Measurements from ENCODE around the gene OSBP2. TPM values are rescaled to one million over a fixed set of nuclear protein-coding genes. Genes with fewer than 3 reads are reported as not detected.

Gene OSBP2
- total and polyA plus RNA-seq, 2 experiments from 2014 or later, result 2.1 to 2.9 TPM

DNA sequence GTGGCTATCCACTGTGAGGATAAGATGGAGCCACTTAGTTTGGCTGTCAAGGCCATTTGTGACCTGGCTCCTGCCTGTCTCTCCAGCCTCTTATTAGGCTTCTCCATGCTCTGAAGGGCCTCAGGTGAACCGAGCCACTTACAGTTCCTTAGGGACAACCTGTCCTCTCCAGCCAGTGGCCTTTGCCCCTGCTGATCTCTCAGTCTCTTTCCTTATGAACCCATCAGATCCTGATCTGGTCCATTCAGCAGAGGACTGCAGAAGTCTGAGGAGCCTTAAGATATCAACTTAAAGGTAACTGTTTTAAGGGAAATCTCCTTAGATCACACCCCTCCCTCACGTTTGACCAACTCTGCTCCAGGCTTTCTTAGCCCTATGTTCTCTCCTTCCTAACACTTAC is 29.4 kb upstream of the OSBP2 start (continued):
- TF ChIP-seq, protein P1, sequence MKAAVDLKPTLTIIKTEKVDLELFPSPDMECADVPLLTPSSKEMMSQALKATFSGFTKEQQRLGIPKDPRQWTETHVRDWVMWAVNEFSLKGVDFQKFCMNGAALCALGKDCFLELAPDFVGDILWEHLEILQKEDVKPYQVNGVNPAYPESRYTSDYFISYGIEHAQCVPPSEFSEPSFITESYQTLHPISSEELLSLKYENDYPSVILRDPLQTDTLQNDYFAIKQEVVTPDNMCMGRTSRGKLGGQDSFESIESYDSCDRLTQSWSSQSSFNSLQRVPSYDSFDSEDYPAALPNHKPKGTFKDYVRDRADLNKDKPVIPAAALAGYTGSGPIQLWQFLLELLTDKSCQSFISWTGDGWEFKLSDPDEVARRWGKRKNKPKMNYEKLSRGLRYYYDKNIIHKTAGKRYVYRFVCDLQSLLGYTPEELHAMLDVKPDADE (IDR thresholded peaks at IDR 0.05), result no peak
- TF ChIP-seq CREB1 (CRISPR knock-in tag; IDR thresholded peaks at IDR 0.05; ENCODE audit: low read depth) (no peak), EZH2 (IDR thresholded peaks at IDR 0.05; ENCODE audit: low read depth, unreplicated experiment) (no peak), ZNF114 (CRISPR knock-in tag; IDR thresholded peaks at IDR 0.05) (no peak)

DNA sequence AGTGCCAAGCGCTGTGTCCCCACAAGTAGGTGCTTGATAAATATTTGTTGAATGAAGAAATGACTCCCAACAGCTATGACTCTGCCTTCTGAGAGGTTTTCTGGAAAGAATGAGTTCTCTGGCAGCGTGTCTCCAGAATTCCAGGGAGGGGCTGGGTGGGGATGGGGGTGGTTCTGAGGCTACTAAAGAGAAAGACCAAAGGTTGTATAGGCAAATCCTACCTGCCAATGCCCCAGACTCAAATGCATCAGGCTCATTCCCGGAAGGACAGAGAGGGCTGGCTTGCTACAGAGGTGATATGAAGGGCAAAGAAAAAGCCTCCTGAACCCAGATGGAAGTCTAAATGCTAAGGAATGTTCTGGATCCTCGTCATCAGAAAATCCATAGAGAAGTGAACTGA is 28.9 kb upstream of the OSBP2 start:
- peaks cover 16% of the 10 kb centered on the region for H3K4me1 ChIP-seq (ENCODE audit: insufficient read depth)
- no peak overlapping the region for H2AFZ ChIP-seq
- peaks cover 21% of the 10 kb centered on the region for H3K27me3 ChIP-seq (ENCODE audit: insufficient read depth)
- Mint-ChIP-seq H3K27me3 (ENCODE audit: insufficient read depth, low read depth, poor library complexity) (peaks cover 14% of the 10 kb centered on the region), H3K4me1 (peaks cover 15% of the 10 kb centered on the region), H3K36me3 (ENCODE audit: low read depth) (no peaks in the 10 kb centered on the region), H3K27ac (no peak overlapping the region), H3K4me3 (no peak overlapping the region), H3K9me3 (peaks cover 3% of the 10 kb centered on the region; the same call in 1 of the 3 replicates)
- no peak for TF ChIP-seq NANOG (IDR thresholded peaks at IDR 0.05; ENCODE audit: borderline replicate concordance)
- no peaks in the 10 kb centered on the region for H3K9me2 ChIP-seq (ENCODE audit: insufficient read depth)
- ATAC-seq (no peak), DNase-seq (ENCODE audit: low spot score) (no peak)
- no peaks in the 10 kb centered on the region for H3K79me2 ChIP-seq (replicated peaks; ENCODE audit: insufficient read depth)
- H3K36me3 ChIP-seq (ENCODE audit: insufficient read depth), result no peaks in the 10 kb centered on the region
- peaks cover 10% of the 10 kb centered on the region; the same call in 1 of the 2 replicates for H3F3A ChIP-seq (replicated peaks; ENCODE audit: low read depth)
- no peak overlapping the region for H3K4me3 ChIP-seq
- no peaks in the 10 kb centered on the region for H4K20me1 ChIP-seq (replicated peaks; ENCODE audit: insufficient read depth)
- no peak overlapping the region for H3K27ac ChIP-seq (ENCODE audit: low read depth)
- no peak overlapping the region for H3K4me2 ChIP-seq

DNA sequence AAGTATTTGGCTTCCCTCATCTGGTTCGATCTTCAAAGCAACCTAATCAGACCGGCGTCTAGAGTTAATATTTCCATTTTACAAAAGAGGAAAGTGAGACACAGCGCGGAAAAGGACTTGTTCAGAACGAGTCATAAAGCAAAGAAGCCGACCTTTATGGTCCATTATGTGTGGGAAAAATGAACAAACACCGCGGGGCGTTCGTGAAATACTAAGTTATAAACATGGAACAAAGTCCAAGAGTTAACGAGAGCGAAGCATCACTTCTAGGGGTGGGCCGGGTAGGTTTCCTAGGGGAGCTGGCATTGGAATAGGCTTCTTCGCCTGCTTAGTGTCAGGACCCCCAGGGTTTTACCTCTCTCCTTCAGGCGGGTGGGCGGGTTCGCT is 27.6 kb upstream of the OSBP2 start:
- peaks cover 3% of the 10 kb centered on the region; the same call in 1 of the 3 replicates for H3K9me3 Mint-ChIP-seq
- DNase-seq (ENCODE audit: low spot score) (no peak), ATAC-seq (no peak)
- H3K27ac ChIP-seq (ENCODE audit: low read depth), result no peak overlapping the region
- H3F3A ChIP-seq (replicated peaks; ENCODE audit: low read depth), result peaks cover 10% of the 10 kb centered on the region; the same call in 1 of the 2 replicates
- peaks cover 16% of the 10 kb centered on the region for H3K4me1 ChIP-seq (ENCODE audit: insufficient read depth)
- H3K36me3 ChIP-seq (ENCODE audit: insufficient read depth), result no peaks in the 10 kb centered on the region
- H3K4me3 ChIP-seq, result peak overlapping the region; percentile 78
- peak overlapping the region; percentile 89 for H2AFZ ChIP-seq
- no peaks in the 10 kb centered on the region for H3K9me2 ChIP-seq (ENCODE audit: insufficient read depth)
- peak overlapping the region; percentile 87 for H3K4me2 ChIP-seq
- H3K27me3 ChIP-seq (ENCODE audit: insufficient read depth), result peaks cover 21% of the 10 kb centered on the region
- no peaks in the 10 kb centered on the region for H3K36me3 Mint-ChIP-seq (ENCODE audit: low read depth)
- H4K20me1 ChIP-seq (replicated peaks; ENCODE audit: insufficient read depth), result no peaks in the 10 kb centered on the region
- H3K79me2 ChIP-seq (replicated peaks; ENCODE audit: insufficient read depth), result no peaks in the 10 kb centered on the region
- H3K27ac Mint-ChIP-seq, result no peak overlapping the region
- peak overlapping the region; percentile 86 for H3K4me3 Mint-ChIP-seq
- H3K4me1 Mint-ChIP-seq, result peaks cover 15% of the 10 kb centered on the region
- peaks cover 14% of the 10 kb centered on the region for H3K27me3 Mint-ChIP-seq (ENCODE audit: insufficient read depth, low read depth, poor library complexity)
- no peak for TF ChIP-seq CREB1 (CRISPR knock-in tag; IDR thresholded peaks at IDR 0.05; ENCODE audit: low read depth)
- TF ChIP-seq, protein P2, sequence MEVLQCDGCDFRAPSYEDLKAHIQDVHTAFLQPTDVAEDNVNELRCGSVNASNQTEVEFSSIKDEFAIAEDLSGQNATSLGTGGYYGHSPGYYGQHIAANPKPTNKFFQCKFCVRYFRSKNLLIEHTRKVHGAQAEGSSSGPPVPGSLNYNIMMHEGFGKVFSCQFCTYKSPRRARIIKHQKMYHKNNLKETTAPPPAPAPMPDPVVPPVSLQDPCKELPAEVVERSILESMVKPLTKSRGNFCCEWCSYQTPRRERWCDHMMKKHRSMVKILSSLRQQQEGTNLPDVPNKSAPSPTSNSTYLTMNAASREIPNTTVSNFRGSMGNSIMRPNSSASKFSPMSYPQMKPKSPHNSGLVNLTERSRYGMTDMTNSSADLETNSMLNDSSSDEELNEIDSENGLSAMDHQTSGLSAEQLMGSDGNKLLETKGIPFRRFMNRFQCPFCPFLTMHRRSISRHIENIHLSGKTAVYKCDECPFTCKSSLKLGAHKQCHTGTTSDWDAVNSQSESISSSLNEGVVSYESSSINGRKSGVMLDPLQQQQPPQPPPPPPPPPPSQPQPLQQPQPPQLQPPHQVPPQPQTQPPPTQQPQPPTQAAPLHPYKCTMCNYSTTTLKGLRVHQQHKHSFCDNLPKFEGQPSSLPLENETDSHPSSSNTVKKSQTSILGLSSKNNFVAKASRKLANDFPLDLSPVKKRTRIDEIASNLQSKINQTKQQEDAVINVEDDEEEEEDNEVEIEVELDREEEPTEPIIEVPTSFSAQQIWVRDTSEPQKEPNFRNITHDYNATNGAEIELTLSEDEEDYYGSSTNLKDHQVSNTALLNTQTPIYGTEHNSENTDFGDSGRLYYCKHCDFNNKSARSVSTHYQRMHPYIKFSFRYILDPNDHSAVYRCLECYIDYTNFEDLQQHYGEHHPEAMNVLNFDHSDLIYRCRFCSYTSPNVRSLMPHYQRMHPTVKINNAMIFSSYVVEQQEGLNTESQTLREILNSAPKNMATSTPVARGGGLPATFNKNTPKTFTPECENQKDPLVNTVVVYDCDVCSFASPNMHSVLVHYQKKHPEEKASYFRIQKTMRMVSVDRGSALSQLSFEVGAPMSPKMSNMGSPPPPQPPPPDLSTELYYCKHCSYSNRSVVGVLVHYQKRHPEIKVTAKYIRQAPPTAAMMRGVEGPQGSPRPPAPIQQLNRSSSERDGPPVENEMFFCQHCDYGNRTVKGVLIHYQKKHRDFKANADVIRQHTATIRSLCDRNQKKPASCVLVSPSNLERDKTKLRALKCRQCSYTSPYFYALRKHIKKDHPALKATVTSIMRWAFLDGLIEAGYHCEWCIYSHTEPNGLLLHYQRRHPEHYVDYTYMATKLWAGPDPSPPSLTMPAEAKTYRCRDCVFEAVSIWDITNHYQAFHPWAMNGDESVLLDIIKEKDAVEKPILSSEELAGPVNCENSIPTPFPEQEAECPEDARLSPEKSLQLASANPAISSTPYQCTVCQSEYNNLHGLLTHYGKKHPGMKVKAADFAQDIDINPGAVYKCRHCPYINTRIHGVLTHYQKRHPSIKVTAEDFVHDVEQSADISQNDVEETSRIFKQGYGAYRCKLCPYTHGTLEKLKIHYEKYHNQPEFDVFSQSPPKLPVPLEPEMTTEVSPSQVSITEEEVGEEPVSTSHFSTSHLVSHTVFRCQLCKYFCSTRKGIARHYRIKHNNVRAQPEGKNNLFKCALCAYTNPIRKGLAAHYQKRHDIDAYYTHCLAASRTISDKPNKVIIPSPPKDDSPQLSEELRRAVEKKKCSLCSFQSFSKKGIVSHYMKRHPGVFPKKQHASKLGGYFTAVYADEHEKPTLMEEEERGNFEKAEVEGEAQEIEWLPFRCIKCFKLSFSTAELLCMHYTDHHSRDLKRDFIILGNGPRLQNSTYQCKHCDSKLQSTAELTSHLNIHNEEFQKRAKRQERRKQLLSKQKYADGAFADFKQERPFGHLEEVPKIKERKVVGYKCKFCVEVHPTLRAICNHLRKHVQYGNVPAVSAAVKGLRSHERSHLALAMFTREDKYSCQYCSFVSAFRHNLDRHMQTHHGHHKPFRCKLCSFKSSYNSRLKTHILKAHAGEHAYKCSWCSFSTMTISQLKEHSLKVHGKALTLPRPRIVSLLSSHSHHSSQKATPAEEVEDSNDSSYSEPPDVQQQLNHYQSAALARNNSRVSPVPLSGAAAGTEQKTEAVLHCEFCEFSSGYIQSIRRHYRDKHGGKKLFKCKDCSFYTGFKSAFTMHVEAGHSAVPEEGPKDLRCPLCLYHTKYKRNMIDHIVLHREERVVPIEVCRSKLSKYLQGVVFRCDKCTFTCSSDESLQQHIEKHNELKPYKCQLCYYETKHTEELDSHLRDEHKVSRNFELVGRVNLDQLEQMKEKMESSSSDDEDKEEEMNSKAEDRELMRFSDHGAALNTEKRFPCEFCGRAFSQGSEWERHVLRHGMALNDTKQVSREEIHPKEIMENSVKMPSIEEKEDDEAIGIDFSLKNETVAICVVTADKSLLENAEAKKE (CRISPR knock-in tag; IDR thresholded peaks at IDR 0.05), result no peak
- TF ChIP-seq, protein P1 (IDR thresholded peaks at IDR 0.05), result no peak
- no peak for TF ChIP-seq EZH2phosphoT487 (IDR thresholded peaks at IDR 0.05; ENCODE audit: unreplicated experiment)
- TF ChIP-seq, protein P3, sequence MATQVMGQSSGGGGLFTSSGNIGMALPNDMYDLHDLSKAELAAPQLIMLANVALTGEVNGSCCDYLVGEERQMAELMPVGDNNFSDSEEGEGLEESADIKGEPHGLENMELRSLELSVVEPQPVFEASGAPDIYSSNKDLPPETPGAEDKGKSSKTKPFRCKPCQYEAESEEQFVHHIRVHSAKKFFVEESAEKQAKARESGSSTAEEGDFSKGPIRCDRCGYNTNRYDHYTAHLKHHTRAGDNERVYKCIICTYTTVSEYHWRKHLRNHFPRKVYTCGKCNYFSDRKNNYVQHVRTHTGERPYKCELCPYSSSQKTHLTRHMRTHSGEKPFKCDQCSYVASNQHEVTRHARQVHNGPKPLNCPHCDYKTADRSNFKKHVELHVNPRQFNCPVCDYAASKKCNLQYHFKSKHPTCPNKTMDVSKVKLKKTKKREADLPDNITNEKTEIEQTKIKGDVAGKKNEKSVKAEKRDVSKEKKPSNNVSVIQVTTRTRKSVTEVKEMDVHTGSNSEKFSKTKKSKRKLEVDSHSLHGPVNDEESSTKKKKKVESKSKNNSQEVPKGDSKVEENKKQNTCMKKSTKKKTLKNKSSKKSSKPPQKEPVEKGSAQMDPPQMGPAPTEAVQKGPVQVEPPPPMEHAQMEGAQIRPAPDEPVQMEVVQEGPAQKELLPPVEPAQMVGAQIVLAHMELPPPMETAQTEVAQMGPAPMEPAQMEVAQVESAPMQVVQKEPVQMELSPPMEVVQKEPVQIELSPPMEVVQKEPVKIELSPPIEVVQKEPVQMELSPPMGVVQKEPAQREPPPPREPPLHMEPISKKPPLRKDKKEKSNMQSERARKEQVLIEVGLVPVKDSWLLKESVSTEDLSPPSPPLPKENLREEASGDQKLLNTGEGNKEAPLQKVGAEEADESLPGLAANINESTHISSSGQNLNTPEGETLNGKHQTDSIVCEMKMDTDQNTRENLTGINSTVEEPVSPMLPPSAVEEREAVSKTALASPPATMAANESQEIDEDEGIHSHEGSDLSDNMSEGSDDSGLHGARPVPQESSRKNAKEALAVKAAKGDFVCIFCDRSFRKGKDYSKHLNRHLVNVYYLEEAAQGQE (IDR thresholded peaks at IDR 0.05; ENCODE audit: unreplicated experiment), result no peak
